ENCODE data around the gene ORC4.

ORC4 gene

GRCh38 chr2:147945660-147946059 lies 74.9 kb downstream of the ORC4 start:
- Histone ChIP-seq H3K79me1 (replicated peaks; ENCODE audit: low read length, poor library complexity, severe bottlenecking) (no peaks in the 10 kb centered on the region), H3K9ac (ENCODE audit: low read length) (no peak overlapping the region), H3K36me3 (ENCODE audit: control insufficient read depth in 1 of 2, insufficient read depth in 2 of 2, low read depth in 1 of 2, low read length in 2 of 2) (peaks cover 0 to 42% of the 10 kb centered on the region in 2 experiments), H4K8ac (ENCODE audit: low read length) (no peak overlapping the region), H3K4ac (ENCODE audit: low read depth in 1 of 2, low read length in 2 of 2) (no peak overlapping the region), H3K4me1 (ENCODE audit: control insufficient read depth, insufficient read depth, low read depth, low read length) (no peaks in the 10 kb centered on the region), H3K18ac (ENCODE audit: low read depth in 1 of 2, low read length in 2 of 2) (no peak overlapping the region), H3K23ac (ENCODE audit: low read length in 2 of 2) (no peak overlapping the region), H2BK12ac (ENCODE audit: low read length in 2 of 2) (no peak overlapping the region), H2BK120ac (ENCODE audit: low read depth, low read length) (no peak overlapping the region), H3K27ac (ENCODE audit: low read length, poor library complexity, severe bottlenecking) (no peak overlapping the region), H3K4me2 (ENCODE audit: low read length, poor library complexity, severe bottlenecking) (no peak overlapping the region), H4K91ac (ENCODE audit: low read length) (no peak overlapping the region), H2AK5ac (ENCODE audit: low read length, severe bottlenecking) (no peak overlapping the region), H2BK15ac (ENCODE audit: low read depth, poor library complexity, severe bottlenecking) (no peak overlapping the region), H3K27me3 (ENCODE audit: control insufficient read depth in 1 of 2, insufficient read depth in 1 of 2, low read length in 2 of 2) (no peaks in the 10 kb centered on the region), H2AFZ (ENCODE audit: low read depth, low read length) (no peak overlapping the region), H3K4me3 (ENCODE audit: insufficient read depth in 1 of 2, low read depth in 1 of 2, low read length in 2 of 2) (no peak overlapping the region), H3K9me3 (ENCODE audit: control insufficient read depth, low read length) (no peaks in the 10 kb centered on the region), H2BK5ac (ENCODE audit: low read depth, low read length, poor library complexity, severe bottlenecking) (no peak overlapping the region), H3K14ac (ENCODE audit: low read length in 2 of 2) (no peak overlapping the region)
- no peak for DNase-seq
- 89% methylated on average over 1 of the region's 1 CpG for WGBS

GRCh38 chr2:147939313-147939712 lies 81.2 kb downstream of the ORC4 start:
- no peak overlapping the region for H2BK12ac ChIP-seq (ENCODE audit: low read length in 2 of 2)
- no peak overlapping the region for H3K4me3 ChIP-seq (ENCODE audit: insufficient read depth in 1 of 2, low read depth in 1 of 2, low read length in 2 of 2)
- no peak overlapping the region for H3K14ac ChIP-seq (ENCODE audit: low read length in 2 of 2)
- peaks cover 3 to 46% of the 10 kb centered on the region in 2 experiments for H3K36me3 ChIP-seq (ENCODE audit: control insufficient read depth in 1 of 2, insufficient read depth in 2 of 2, low read depth in 1 of 2, low read length in 2 of 2)
- no peak overlapping the region for H3K27ac ChIP-seq (ENCODE audit: low read length, poor library complexity, severe bottlenecking)
- H2AFZ ChIP-seq (ENCODE audit: low read depth, low read length) = no peak overlapping the region
- no peaks in the 10 kb centered on the region for H3K9me3 ChIP-seq (ENCODE audit: control insufficient read depth, low read length)
- H3K4ac ChIP-seq (ENCODE audit: low read depth in 1 of 2, low read length in 2 of 2) = no peak overlapping the region
- H3K4me2 ChIP-seq (ENCODE audit: low read length, poor library complexity, severe bottlenecking) = no peak overlapping the region
- no CpG with 5 or more reads among the region's 1 CpG for WGBS
- no peak overlapping the region for H3K9ac ChIP-seq (ENCODE audit: low read length)
- no peaks in the 10 kb centered on the region for H3K79me1 ChIP-seq (replicated peaks; ENCODE audit: low read length, poor library complexity, severe bottlenecking)
- DNase-seq = no peak
- no peak overlapping the region for H2AK5ac ChIP-seq (ENCODE audit: low read length, severe bottlenecking)
- H3K23ac ChIP-seq (ENCODE audit: low read length in 2 of 2) = no peak overlapping the region
- H4K8ac ChIP-seq (ENCODE audit: low read length) = no peak overlapping the region
- no peak overlapping the region for H2BK120ac ChIP-seq (ENCODE audit: low read depth, low read length)
- no peak overlapping the region for H2BK5ac ChIP-seq (ENCODE audit: low read depth, low read length, poor library complexity, severe bottlenecking)
- H3K27me3 ChIP-seq (ENCODE audit: control insufficient read depth in 1 of 2, insufficient read depth in 1 of 2, low read length in 2 of 2) = no peaks in the 10 kb centered on the region
- no peak overlapping the region for H2BK15ac ChIP-seq (ENCODE audit: low read depth, poor library complexity, severe bottlenecking)
- no peak overlapping the region for H3K18ac ChIP-seq (ENCODE audit: low read depth in 1 of 2, low read length in 2 of 2)
- no peaks in the 10 kb centered on the region for H3K4me1 ChIP-seq (ENCODE audit: control insufficient read depth, insufficient read depth, low read depth, low read length)
- no peak overlapping the region for H4K91ac ChIP-seq (ENCODE audit: low read length)

GRCh38 chr2:147937744-147938349 lies 82.7 kb downstream of the ORC4 start:
- Histone ChIP-seq H3K4me2 (ENCODE audit: low read length, poor library complexity, severe bottlenecking) (no peak overlapping the region), H2BK12ac (ENCODE audit: low read length in 2 of 2) (no peak overlapping the region), H2AFZ (ENCODE audit: low read depth, low read length) (no peak overlapping the region), H2BK120ac (ENCODE audit: low read depth, low read length) (no peak overlapping the region), H3K23ac (ENCODE audit: low read length in 2 of 2) (no peak overlapping the region), H3K4me3 (ENCODE audit: insufficient read depth in 1 of 2, low read depth in 1 of 2, low read length in 2 of 2) (no peak overlapping the region), H3K79me1 (replicated peaks; ENCODE audit: low read length, poor library complexity, severe bottlenecking) (no peaks in the 10 kb centered on the region), H3K27ac (ENCODE audit: low read length, poor library complexity, severe bottlenecking) (no peak overlapping the region), H3K18ac (ENCODE audit: low read depth in 1 of 2, low read length in 2 of 2) (no peak overlapping the region), H3K4ac (ENCODE audit: low read depth in 1 of 2, low read length in 2 of 2) (no peak overlapping the region), H3K27me3 (ENCODE audit: control insufficient read depth in 1 of 2, insufficient read depth in 1 of 2, low read length in 2 of 2) (no peaks in the 10 kb centered on the region), H3K14ac (ENCODE audit: low read length in 2 of 2) (no peak overlapping the region), H3K9me3 (ENCODE audit: control insufficient read depth, low read length) (no peaks in the 10 kb centered on the region), H2BK15ac (ENCODE audit: low read depth, poor library complexity, severe bottlenecking) (no peak overlapping the region), H2BK5ac (ENCODE audit: low read depth, low read length, poor library complexity, severe bottlenecking) (no peak overlapping the region), H2AK5ac (ENCODE audit: low read length, severe bottlenecking) (no peak overlapping the region), H4K8ac (ENCODE audit: low read length) (no peak overlapping the region), H3K9ac (ENCODE audit: low read length) (no peak overlapping the region), H3K36me3 (ENCODE audit: control insufficient read depth in 1 of 2, insufficient read depth in 2 of 2, low read depth in 1 of 2, low read length in 2 of 2) (peaks cover 3 to 51% of the 10 kb centered on the region in 2 experiments), H4K91ac (ENCODE audit: low read length) (no peak overlapping the region), H3K4me1 (ENCODE audit: control insufficient read depth, insufficient read depth, low read depth, low read length) (no peaks in the 10 kb centered on the region)
- peak; percentile 39 for DNase-seq
- WGBS = no CpG with 5 or more reads among the region's 3 CpGs

- DNase-seq = no peak
- WGBS = 86% methylated on average over 1 of the region's 1 CpG
- H2BK120ac ChIP-seq (ENCODE audit: low read depth, low read length) = no peak overlapping the region
- H4K8ac ChIP-seq (ENCODE audit: low read length) = no peak overlapping the region
- H3K23ac ChIP-seq (ENCODE audit: low read length in 2 of 2) = no peak overlapping the region
- H3K9me3 ChIP-seq (ENCODE audit: control insufficient read depth, low read length) = no peaks in the 10 kb centered on the region
- H3K27ac ChIP-seq (ENCODE audit: low read length, poor library complexity, severe bottlenecking) = no peak overlapping the region
- no peak overlapping the region for H2BK15ac ChIP-seq (ENCODE audit: low read depth, poor library complexity, severe bottlenecking)
- H3K4ac ChIP-seq (ENCODE audit: low read depth in 1 of 2, low read length in 2 of 2) = no peak overlapping the region
- no peak overlapping the region for H4K91ac ChIP-seq (ENCODE audit: low read length)
- H3K14ac ChIP-seq (ENCODE audit: low read length in 2 of 2) = no peak overlapping the region
- H3K27me3 ChIP-seq (ENCODE audit: control insufficient read depth in 1 of 2, insufficient read depth in 1 of 2, low read length in 2 of 2) = no peaks in the 10 kb centered on the region
- no peaks in the 10 kb centered on the region for H3K79me1 ChIP-seq (replicated peaks; ENCODE audit: low read length, poor library complexity, severe bottlenecking)
- H3K4me2 ChIP-seq (ENCODE audit: low read length, poor library complexity, severe bottlenecking) = no peak overlapping the region
- H3K4me3 ChIP-seq (ENCODE audit: insufficient read depth in 1 of 2, low read depth in 1 of 2, low read length in 2 of 2) = no peak overlapping the region
- H2BK12ac ChIP-seq (ENCODE audit: low read length in 2 of 2) = no peak overlapping the region
- peaks cover 3 to 56% of the 10 kb centered on the region in 2 experiments for H3K36me3 ChIP-seq (ENCODE audit: control insufficient read depth in 1 of 2, insufficient read depth in 2 of 2, low read depth in 1 of 2, low read length in 2 of 2)
- no peak overlapping the region for H2BK5ac ChIP-seq (ENCODE audit: low read depth, low read length, poor library complexity, severe bottlenecking)
- no peak overlapping the region for H2AFZ ChIP-seq (ENCODE audit: low read depth, low read length)
- no peaks in the 10 kb centered on the region for H3K4me1 ChIP-seq (ENCODE audit: control insufficient read depth, insufficient read depth, low read depth, low read length)
- no peak overlapping the region for H3K18ac ChIP-seq (ENCODE audit: low read depth in 1 of 2, low read length in 2 of 2)
- no peak overlapping the region for H3K9ac ChIP-seq (ENCODE audit: low read length)
- no peak overlapping the region for H2AK5ac ChIP-seq (ENCODE audit: low read length, severe bottlenecking)
Measured at GRCh38 chr2:147934881-147935620, 85.5 kb downstream of the ORC4 start.
